ENCODE data around the gene P2RX3. TPM values are rescaled to one million over a fixed set of nuclear protein-coding genes. Genes with fewer than 3 reads are reported as not detected.

The P2RX3 gene
- total and polyA plus RNA-seq, 4 experiments from 2014 or later = not detected

- Mint-ChIP-seq H3K27me3 (peaks cover 0 to 2% of the 10 kb centered on the region in 2 donors), H3K4me1 (peaks cover 6 to 13% (median 10%) of the 10 kb centered on the region in 4 donors), H3K4me3 (no peak overlapping the region), H3K27ac (no peak overlapping the region), H3K9me3 (no peaks in the 10 kb centered on the region), H3K36me3 (peaks cover 4 to 5% of the 10 kb centered on the region in 2 donors)
- Histone ChIP-seq H3K27me3 (ENCODE audit: insufficient read depth, low read length) (no peaks in the 10 kb centered on the region), H3K36me3 (ENCODE audit: insufficient read depth, low read length) (peaks cover 9% of the 10 kb centered on the region), H3K27ac (ENCODE audit: low read depth, low read length) (no peak overlapping the region), H3K9me3 (ENCODE audit: control insufficient read depth in 1 of 2, low read length in 2 of 2) (no peaks in the 10 kb centered on the region), H3K4me1 (ENCODE audit: insufficient read depth, low read length) (peaks cover 17% of the 10 kb centered on the region), H3K4me3 (ENCODE audit: low read length in 2 of 2) (no peak overlapping the region)
- ChIA-PET CTCF (ENCODE audit: partially characterized antibody) (no interaction called here), POLR2A (ENCODE audit: partially characterized antibody) (no interaction called here)
- intact Hi-C loops (cut with micrococcal nuclease) = no loop called here
- no peak for DNase-seq
Observed at GRCh38 chr11:57315491-57315890, 22.7 kb upstream of the P2RX3 start.

GRCh38 chr11:57316017-57316416 lies 22.1 kb upstream of the P2RX3 start:
- H3K4me1 ChIP-seq (ENCODE audit: insufficient read depth, low read length) = peaks cover 12% of the 10 kb centered on the region
- no peak overlapping the region for H3K27ac Mint-ChIP-seq
- H3K36me3 ChIP-seq (ENCODE audit: insufficient read depth, low read length) = peaks cover 9% of the 10 kb centered on the region
- H3K4me3 ChIP-seq (ENCODE audit: low read length in 2 of 2) = no peak overlapping the region
- intact Hi-C loops (cut with micrococcal nuclease) = no loop called here
- H3K36me3 Mint-ChIP-seq = peaks cover 5 to 8% of the 10 kb centered on the region in 2 donors
- H3K27ac ChIP-seq (ENCODE audit: low read depth, low read length) = no peak overlapping the region
- no peaks in the 10 kb centered on the region for H3K9me3 Mint-ChIP-seq
- no peaks in the 10 kb centered on the region for H3K27me3 ChIP-seq (ENCODE audit: insufficient read depth, low read length)
- DNase-seq = no peak
- CTCF ChIA-PET (ENCODE audit: partially characterized antibody) = no interaction called here
- POLR2A ChIA-PET (ENCODE audit: partially characterized antibody) = no interaction called here
- H3K27me3 Mint-ChIP-seq = peaks cover 0 to 2% of the 10 kb centered on the region in 2 donors
- no peak overlapping the region for H3K4me3 Mint-ChIP-seq
- no peaks in the 10 kb centered on the region for H3K9me3 ChIP-seq (ENCODE audit: control insufficient read depth in 1 of 2, low read length in 2 of 2)
- H3K4me1 Mint-ChIP-seq = peaks cover 4 to 13% (median 12%) of the 10 kb centered on the region in 4 donors

- intact Hi-C loops (cut with micrococcal nuclease) = no loop called here
- no peak overlapping the region for H3K4me3 ChIP-seq (ENCODE audit: low read length in 2 of 2)
- ChIA-PET CTCF (ENCODE audit: partially characterized antibody) (no interaction called here), POLR2A (ENCODE audit: partially characterized antibody) (interaction anchor here (1.2 kb wide), 1 partner anchor 17 kb away, joined by 4 read pairs; the partner anchor contains the start of gene SSRP1)
- Mint-ChIP-seq H3K27ac (no peak overlapping the region), H3K9me3 (no peaks in the 10 kb centered on the region), H3K4me3 (no peak overlapping the region), H3K36me3 (peaks cover 2 to 8% of the 10 kb centered on the region in 2 donors), H3K27me3 (no peaks in the 10 kb centered on the region), H3K4me1 (peaks cover 5 to 22% (median 12%) of the 10 kb centered on the region in 4 donors)
- no peaks in the 10 kb centered on the region for H3K27me3 ChIP-seq (ENCODE audit: insufficient read depth, low read length)
- DNase-seq = no peak
- H3K4me1 ChIP-seq (ENCODE audit: insufficient read depth, low read length) = peaks cover 10% of the 10 kb centered on the region
- H3K9me3 ChIP-seq (ENCODE audit: control insufficient read depth in 1 of 2, low read length in 2 of 2) = no peaks in the 10 kb centered on the region
- H3K36me3 ChIP-seq (ENCODE audit: insufficient read depth, low read length) = peaks cover 9% of the 10 kb centered on the region
- no peak overlapping the region for H3K27ac ChIP-seq (ENCODE audit: low read depth, low read length)
Observed at GRCh38 chr11:57318178-57318577, 20.0 kb upstream of the P2RX3 start.

- intact Hi-C loops (cut with micrococcal nuclease) = no loop called here
- no peak overlapping the region for H3K4me3 ChIP-seq (ENCODE audit: low read length in 2 of 2)
- no peaks in the 10 kb centered on the region for H3K9me3 ChIP-seq (ENCODE audit: control insufficient read depth in 1 of 2, low read length in 2 of 2)
- no peak overlapping the region for H3K27ac ChIP-seq (ENCODE audit: low read depth, low read length)
- CTCF ChIA-PET (ENCODE audit: partially characterized antibody) = no interaction called here
- H3K4me3 Mint-ChIP-seq = no peak overlapping the region
- POLR2A ChIA-PET (ENCODE audit: partially characterized antibody) = no interaction called here
- H3K36me3 ChIP-seq (ENCODE audit: insufficient read depth, low read length) = peaks cover 9% of the 10 kb centered on the region
- H3K27me3 ChIP-seq (ENCODE audit: insufficient read depth, low read length) = no peaks in the 10 kb centered on the region
- H3K4me1 ChIP-seq (ENCODE audit: insufficient read depth, low read length) = peaks cover 18% of the 10 kb centered on the region
- H3K27me3 Mint-ChIP-seq = no peaks in the 10 kb centered on the region
- no peak overlapping the region for H3K27ac Mint-ChIP-seq
- peaks cover 5 to 9% of the 10 kb centered on the region in 2 donors for H3K36me3 Mint-ChIP-seq
- no peaks in the 10 kb centered on the region for H3K9me3 Mint-ChIP-seq
- peaks cover 13 to 35% (median 20%) of the 10 kb centered on the region in 4 donors for H3K4me1 Mint-ChIP-seq
- DNase-seq = no peak
Observed at GRCh38 chr11:57320067-57320718, 18.0 kb upstream of the P2RX3 start.

GRCh38 chr11:57320719-57321387 lies 17.3 kb upstream of the P2RX3 start:
- ChIA-PET POLR2A (ENCODE audit: partially characterized antibody) (interaction anchor here (1.3 kb wide), 1 partner anchor 14 kb away, joined by 4 read pairs; no protein-coding TSS in a partner anchor), CTCF (ENCODE audit: partially characterized antibody) (interaction anchor here (0.7 to 1.5 kb wide), 3 partner anchors 17 to 213 kb away, joined by 3 to 4 read pairs (median 3); partner anchors contain the start of gene P2RX3)
- peaks cover 20 to 42% (median 26%) of the 10 kb centered on the region in 4 donors for H3K4me1 Mint-ChIP-seq
- no peaks in the 10 kb centered on the region for H3K9me3 Mint-ChIP-seq
- H3K4me3 Mint-ChIP-seq = no peak overlapping the region
- H3K27me3 Mint-ChIP-seq = no peaks in the 10 kb centered on the region
- no peak for DNase-seq
- Histone ChIP-seq H3K4me1 (ENCODE audit: insufficient read depth, low read length) (peaks cover 24% of the 10 kb centered on the region), H3K27me3 (ENCODE audit: insufficient read depth, low read length) (no peaks in the 10 kb centered on the region), H3K36me3 (ENCODE audit: insufficient read depth, low read length) (peaks cover 9% of the 10 kb centered on the region), H3K4me3 (ENCODE audit: low read length in 2 of 2) (no peak overlapping the region), H3K27ac (ENCODE audit: low read depth, low read length) (no peak overlapping the region), H3K9me3 (ENCODE audit: control insufficient read depth in 1 of 2, low read length in 2 of 2) (no peaks in the 10 kb centered on the region)
- H3K27ac Mint-ChIP-seq = peak overlapping the region in 3 of 7 donors; percentile 63 to 99 (median 71)
- intact Hi-C loops (cut with micrococcal nuclease) = no loop called here
- H3K36me3 Mint-ChIP-seq = peaks cover 5 to 15% of the 10 kb centered on the region in 2 donors

- POLR2A ChIA-PET (ENCODE audit: partially characterized antibody) = interaction anchor here (1.3 to 5.2 kb wide), 2 partner anchors 13 to 14 kb away, joined by 4 to 128 read pairs; partner anchors contain the start of genes P2RX3 and SSRP1
- Histone ChIP-seq H3K9me3 (ENCODE audit: control insufficient read depth in 1 of 2, low read length in 2 of 2) (no peaks in the 10 kb centered on the region), H3K4me1 (ENCODE audit: insufficient read depth, low read length) (peaks cover 32% of the 10 kb centered on the region), H3K27ac (ENCODE audit: low read depth, low read length) (no peak overlapping the region), H3K27me3 (ENCODE audit: insufficient read depth, low read length) (no peaks in the 10 kb centered on the region), H3K36me3 (ENCODE audit: insufficient read depth, low read length) (peaks cover 10% of the 10 kb centered on the region), H3K4me3 (ENCODE audit: low read length in 2 of 2) (no peak overlapping the region)
- Mint-ChIP-seq H3K4me1 (peaks cover 26 to 49% (median 33%) of the 10 kb centered on the region in 4 donors), H3K36me3 (peaks cover 12 to 20% of the 10 kb centered on the region in 2 donors), H3K27me3 (no peaks in the 10 kb centered on the region), H3K4me3 (peak overlapping the region in 5 of 8 donors; percentile 3 to 59 (median 34)), H3K9me3 (no peaks in the 10 kb centered on the region), H3K27ac (peak overlapping the region in 4 of 7 donors; percentile 9 to 99 (median 66))
- DNase-seq = no peak
- intact Hi-C loops (cut with micrococcal nuclease) = no loop called here
- CTCF ChIA-PET (ENCODE audit: partially characterized antibody) = interaction anchor here (0.7 to 1.5 kb wide), 4 partner anchors 9 to 212 kb away, joined by 3 to 4 read pairs (median 3); partner anchors contain the start of gene P2RX3
Observed at GRCh38 chr11:57321388-57322255, 16.5 kb upstream of the P2RX3 start.

Measured in CD4-positive, alpha-beta memory T cell (primary cell).